NCI-H69 (cell line): ENCODE measurements around the gene RAB18.
"Not testable (repeated sequence)": the region's sequence is repeated elsewhere in the genome, so short reads cannot be mapped to it uniquely, and the experiment has no call there.

Experiments
- DNase-seq: peaks from one replicate; lab custom pipeline; 2025; lab: John Stamatoyannopoulos, UW

The RAB18 gene

GRCh38 chr10:27504808-27505460 lies 830 bp downstream of the RAB18 start:
- peak; percentile 16 for DNase-seq

DNA sequence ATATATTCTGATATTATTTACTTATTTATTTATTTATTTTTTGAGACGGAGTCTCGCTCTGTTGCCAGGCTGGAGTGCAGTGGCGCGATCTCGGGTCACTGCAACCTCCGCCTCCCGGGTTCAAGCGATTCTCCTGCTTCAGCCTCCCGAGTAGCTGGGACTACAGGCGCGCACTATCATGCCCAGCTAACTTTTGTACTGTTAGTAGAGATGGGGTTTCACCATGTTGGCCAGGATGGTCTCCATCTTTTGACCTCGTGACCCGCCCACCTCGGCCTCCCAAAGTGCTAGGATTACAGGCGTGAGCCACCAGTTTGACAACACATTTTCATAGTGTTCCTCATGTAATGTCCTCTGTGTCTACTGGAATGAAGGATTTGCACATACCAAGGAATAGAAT lies 1.4 kb downstream of the RAB18 start:
- not testable (repeated sequence) for DNase-seq

DNA sequence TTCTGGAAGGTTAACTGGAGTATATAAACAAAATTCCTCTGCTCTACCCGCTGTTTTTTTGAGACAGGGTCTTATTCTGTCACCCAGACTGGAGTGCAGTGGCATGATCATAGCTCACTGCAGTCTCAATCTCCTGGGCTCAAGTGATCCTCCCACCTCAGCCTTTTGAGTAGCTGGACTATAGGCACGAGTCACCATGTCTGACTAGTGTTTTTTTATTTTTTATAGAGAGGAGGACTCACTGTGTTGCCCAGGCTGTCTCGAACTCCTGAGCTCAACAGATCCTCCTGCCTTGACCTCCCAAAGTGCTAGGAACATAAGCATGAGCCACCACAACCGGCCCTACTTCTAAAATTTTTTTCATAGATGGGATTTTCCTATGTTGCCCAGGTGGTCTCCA lies 2.2 kb downstream of the RAB18 start:
- no peak for DNase-seq

DNA sequence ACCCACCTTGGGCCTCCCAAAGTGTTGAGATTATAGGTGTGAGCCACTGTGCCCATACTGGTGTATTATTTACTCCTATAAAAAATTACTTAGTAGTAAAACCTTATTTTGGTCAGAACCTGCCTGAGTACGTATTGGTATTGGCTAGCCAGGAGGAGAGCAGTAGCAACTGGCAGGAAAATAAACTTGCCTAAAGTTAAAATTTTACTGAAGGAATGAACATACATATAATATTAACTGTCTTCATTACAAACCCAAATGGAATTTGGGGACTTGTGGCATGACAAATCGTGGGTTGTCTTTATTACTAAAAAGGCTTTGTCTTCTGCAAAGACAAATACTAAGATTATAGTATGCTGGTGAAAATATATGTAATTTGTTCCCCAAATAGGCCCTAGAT lies 8.4 kb downstream of the RAB18 start:
- DNase-seq, result no peak

DNA sequence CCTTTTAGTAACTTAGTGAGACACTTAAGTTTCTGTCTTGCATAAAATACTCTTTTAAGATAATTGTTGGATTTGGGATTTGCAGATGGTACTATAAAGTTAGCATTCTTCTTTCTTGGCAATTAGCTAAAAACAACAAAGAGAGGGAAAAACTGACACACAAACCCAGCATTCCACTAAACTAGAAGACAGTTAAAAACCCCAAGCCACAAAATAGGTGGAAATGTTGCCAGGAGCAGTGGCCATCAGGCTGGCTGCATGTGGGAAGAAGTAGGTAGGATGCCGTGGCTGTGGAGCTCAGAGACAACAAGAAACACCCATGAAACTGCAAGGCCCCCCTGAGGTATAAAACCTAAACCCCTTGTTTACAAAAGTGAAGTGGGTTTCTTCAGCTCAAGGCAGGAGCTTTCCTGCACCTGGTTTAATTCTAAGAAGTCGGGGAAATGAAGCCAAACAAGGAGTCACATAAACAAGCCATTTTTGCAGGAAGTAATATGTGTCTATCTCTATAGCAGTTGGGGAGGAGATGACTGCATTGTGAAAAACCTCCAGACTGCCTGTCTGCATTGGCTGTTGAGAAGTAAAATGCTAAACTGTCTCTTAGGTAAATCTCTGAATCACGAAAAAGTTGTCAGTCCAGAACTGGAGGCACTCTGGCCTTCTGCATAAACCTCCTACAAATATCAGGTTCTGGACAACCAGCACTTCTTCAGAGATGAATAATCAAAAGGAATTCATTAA lies 9.5 kb downstream of the RAB18 start:
- DNase-seq, result no peak

DNA sequence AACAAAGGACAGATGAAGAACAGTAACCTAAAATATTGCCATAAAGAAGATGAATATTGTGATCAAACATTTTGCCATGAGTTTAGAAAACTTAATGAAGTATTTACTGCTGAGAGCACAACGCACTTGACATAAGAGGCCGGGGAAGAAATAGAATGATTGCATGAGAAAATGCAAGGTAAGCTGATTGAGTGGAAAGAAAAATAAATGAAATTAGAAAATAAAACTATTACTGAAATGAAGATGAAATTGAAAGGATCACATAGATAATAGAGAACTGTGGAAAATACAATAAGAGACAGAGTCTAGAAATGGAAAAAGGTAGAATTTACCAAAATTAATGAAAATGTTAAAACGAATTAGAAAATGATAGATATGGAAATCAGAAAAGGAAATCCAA lies 10.1 kb downstream of the RAB18 start:
- DNase-seq, result no peak

GRCh38 chr10:27518261-27518660 lies 14.2 kb downstream of the RAB18 start:
- no peak for DNase-seq

DNA sequence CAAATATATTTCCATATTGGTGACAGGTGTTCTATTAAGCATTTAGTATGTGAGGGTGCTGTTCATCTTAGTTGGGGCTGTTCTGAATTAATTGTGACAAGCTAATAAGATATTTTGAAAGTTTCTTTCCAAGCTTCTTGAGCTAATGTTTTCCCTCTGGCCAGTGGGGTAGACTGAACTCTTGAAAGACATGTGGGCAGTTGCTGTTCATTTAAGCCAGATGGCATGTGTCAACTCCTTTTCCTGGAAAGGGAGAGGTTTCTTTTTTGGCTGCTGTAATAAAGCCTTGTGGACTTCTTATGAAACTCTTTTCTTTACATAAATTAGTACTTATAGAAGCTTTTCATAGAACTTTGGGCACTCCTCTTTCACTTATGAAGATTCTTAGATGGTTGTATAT lies 21.7 kb downstream of the RAB18 start:
- DNase-seq, result no peak

- DNase-seq, result no peak
These were observed 22.1 kb downstream of the RAB18 start for GRCh38 chr10:27526242-27526641.

DNA sequence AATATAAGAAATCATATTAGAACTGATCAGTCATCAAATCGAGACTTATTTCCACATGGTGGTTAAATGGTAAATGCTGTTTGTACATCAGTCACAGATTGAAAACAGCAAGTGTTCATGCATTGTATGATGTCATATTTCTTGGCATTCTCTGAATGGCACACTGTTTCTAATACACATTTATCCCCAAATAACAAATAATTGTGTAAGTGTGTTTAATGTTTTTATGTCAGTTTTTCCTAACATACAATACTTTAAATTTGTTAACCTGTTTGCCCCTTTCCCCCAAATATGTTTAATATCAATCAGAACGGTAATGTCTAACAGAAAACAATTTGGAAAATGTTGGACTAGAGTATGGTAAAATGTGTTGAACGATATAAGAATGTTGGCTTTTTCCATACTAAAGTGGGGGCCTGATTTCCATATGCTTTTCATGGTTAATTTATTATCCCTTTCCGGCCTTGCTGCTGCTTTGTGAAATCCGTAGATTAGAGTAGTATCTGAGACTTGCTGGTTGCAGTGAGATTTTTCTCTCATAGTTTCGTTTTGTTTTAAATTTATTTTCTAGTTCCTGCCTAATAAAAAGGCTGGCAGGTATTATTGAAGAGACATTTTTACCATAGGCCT lies 23.7 kb downstream of the RAB18 start:
- no peak for DNase-seq

DNA sequence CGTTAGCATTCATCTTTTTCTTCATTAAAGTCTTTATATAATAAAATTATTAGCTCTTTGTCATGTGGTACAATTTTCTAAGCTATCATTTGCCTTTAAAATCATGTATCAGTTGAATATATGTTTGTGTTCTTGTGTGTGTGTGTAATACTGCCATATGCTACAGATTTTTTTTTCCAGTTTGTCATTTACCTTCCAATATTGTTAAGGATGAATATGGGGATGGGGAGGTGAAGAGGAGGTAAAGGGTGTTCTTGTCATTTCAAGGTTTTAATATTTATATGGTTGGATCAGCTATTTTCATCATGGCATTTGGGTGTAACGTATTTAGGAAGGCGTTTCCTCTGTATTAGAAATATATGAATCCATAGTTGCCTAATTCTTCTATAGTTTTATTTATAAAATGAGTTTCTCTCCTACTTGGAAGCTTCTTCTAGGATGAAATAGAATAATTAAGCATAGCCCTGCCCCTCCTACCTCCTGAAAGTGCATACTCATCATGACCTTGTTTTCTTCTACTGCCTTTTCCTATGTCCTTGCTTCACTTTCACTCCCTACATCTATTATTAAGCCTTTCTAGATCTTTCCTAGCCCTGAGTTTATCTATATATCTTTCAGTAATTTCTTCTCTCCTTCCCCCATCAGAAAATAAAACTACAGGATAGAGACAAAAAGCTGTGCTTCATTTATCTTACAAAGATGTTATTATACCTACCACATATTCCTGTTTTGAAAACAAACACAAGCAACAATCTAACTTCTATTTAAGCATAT lies 25.1 kb downstream of the RAB18 start:
- DNase-seq, result no peak

DNA sequence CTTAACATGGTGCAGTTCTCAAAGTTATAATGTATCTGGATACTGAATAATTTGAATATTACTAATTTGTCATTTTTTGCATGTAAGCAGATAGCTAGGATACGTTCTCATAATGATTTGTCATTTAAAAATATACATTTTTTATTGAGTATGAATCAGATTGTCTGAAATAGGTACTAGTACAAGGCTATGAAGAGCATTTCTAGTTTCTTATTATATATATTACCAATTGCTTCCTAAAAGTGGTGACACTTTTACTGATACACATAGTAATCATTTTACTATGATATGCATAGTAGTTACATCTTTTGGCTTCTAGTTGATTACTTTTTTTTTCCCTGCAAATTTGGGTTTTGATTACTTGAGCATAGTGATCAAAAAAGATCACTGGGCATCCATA lies 26.4 kb downstream of the RAB18 start:
- no peak for DNase-seq

DNA sequence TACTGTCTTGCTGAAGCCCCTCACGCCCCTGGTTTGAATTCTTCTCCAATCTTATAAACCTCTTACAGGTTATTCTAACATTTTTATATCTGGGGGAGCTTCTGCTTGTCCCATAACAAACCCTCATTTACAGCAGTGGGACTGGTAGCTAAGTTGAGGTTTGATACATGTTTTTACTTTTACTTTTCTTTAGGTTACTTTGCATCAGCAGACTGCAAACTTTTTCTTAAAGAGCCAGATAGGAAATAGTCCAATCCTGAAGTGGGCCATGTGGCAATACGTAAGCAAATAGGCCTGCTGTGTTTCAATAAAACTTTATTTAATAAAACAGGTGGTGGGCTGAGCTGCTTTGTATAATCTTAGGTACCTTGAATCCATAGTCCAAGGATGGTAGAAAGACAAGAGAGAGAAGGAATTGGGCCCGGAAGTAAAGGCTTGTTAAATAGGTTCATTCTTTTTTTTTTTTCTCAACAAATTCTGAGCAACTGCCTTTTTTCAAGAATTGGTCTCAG lies 27.3 kb downstream of the RAB18 start:
- no peak for DNase-seq

- no peak for DNase-seq
These were observed 30.1 kb downstream of the RAB18 start for GRCh38 chr10:27534161-27534700.

DNA sequence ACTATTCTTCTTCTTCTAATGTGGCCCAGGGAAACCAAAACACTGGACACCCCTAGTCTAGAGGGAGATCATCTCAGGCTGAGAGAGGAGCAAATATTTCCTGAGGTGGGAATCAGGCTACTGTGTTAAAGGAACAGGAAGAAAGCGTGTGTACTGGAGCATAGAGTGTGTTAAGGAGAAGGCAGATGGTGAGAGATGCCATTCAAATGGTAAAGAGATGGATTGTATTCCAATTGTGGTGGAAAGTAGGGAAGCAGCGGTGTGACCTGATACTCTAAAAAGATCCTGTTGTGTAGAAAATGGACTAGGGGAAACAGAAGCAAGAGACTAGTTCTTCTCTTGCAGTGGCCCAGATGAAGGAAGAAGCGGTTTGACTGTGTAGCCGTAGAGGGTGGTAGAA lies 31.2 kb downstream of the RAB18 start:
- no peak for DNase-seq

DNA sequence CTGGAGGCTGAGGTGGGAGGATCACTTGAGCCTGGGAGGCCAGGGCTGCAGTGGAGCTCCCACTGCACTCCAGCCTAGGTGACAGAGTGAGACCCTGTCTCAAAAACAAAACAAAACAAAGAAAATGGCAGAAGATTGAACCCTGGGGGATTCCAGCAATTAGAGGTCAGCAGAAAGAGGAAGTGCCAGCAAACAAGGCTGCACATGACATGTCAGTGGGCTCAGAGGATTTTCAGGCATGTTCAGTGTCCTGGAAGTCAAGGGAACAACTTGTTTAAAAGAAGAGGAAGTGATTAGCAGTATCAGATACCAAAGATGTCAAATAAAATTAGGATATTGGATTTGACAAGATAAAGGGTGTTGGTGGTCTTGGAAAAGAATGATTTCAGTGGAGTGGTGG lies 32.3 kb downstream of the RAB18 start:
- no peak for DNase-seq

GRCh38 chr10:27537166-27537565 lies 33.1 kb downstream of the RAB18 start:
- no peak for DNase-seq

DNA sequence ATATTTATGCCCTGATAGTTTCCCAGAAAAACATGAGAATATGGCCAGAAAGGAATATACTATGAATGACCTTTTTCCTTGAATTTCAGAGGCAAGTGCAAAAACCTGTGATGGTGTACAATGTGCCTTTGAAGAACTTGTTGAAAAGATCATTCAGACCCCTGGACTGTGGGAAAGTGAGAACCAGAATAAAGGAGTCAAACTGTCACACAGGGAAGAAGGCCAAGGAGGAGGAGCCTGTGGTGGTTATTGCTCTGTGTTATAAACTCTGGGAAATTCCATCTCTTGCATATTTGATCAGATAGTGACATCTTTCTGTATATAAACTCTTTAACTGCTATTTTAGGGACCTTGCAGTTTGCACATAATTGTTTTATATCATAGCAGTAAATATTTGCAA lies 33.7 kb downstream of the RAB18 start:
- no peak for DNase-seq

- no peak for DNase-seq
These were observed 36.6 kb downstream of the RAB18 start for GRCh38 chr10:27540672-27541071.

DNA sequence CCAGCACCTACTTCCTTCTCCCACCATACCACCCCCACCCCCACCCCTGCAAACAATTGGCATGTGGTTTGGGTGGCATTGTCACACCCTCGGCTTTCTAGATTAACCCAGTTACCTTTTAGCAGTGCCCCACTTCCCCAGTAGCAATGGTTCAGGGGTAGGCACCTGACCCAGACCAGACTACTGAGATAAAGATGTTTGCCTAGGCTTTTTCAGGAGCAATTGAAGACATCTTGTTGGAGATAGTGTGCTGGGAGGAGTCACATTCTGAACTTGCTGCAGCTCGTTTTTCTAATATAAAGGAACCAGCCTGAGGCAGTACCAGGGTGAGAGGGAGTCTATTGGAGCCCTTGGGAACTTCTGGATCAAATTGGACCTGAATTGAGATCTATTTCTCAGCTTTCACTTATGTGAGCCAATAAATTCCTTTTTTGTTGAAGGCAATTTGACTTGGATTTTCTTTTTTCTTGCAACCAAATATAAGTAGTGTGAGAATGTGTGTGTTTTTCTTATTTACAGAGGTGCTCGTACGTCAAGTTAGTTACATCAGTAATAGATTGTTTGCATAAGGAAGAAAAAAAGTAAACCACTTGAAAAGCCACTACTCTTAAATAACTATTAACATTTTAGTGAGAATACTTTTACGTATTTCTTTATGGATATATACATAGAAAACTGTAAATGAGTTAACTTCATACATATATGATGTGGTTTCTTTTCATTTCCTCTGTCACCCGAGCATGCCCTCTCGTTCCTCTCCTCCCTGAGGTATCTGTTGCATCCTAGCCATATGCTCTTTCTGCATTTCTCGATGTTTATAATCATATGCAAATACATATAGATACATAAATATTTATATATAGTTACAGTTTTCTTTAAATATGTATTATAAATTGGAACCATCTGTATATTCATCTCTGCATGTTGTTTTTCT lies 38.0 kb downstream of the RAB18 start:
- no peak for DNase-seq

DNA sequence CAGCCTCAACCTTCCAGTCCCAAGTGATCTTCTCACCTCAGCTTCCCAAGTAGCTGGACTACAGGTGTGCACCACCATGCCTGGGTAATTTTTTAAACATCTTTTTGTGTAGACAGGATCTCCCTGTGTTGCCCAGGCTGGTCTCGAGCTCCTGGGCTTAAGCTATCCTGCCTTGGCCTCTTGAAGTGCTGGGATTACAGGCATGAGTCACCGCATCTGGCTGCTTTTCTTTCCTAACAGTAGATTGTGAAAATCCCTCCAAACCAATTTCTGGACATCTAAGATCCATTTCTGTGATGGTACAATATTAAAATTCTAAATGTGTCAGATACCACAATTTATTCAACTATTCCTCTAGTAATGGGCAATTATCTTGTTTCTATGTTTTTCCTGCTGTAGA lies 38.7 kb downstream of the RAB18 start:
- no peak for DNase-seq
